ENCODE measurements around the gene CTBP2. TPM values are rescaled to one million over a fixed set of nuclear protein-coding genes. Genes with fewer than 3 reads are reported as not detected.

CTBP2 gene
- total RNA-seq, 2 experiments from 2014 or later = 0.17 TPM; not detected in 1

DNA sequence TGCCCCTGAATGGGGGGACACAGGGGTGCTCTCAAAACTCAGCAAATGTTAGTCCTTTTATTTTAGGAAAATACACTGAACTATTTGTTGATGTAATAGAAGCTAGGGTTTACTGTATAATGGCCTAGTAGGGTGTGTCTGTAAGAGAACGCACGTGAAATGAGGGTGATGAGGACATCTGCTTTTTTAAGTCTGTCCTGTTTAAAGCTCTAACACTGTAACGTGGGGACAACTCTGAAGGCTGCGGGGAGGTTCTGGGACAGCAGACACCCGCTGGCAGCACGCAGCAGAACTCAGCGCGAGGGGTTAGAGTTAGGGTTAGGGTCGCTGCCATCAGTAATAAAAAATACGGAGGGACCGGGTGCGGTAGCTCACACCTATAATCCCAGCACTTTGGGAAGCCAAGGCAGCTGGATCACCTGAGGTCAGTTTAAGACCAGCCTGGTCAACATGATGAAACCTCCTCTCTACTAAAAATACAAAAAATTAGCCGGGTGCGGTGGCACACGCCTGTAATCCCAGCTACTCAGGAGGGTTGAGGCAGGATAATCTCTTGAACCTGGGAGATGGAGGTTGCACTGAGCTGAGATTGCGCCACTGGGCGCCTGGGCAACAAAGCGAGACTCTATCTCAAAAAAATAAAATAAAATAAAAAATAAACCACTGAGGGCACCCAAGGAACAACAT is 98.0 kb downstream of the CTBP2 start:
- no peaks in the 10 kb centered on the region for H3K9me3 ChIP-seq (ENCODE audit: control insufficient read depth in 1 of 2, insufficient read depth in 1 of 2, low read length in 2 of 2)
- Mint-ChIP-seq H3K9me3 (no peaks in the 10 kb centered on the region), H3K4me1 (ENCODE audit: low read depth) (peaks cover 14% of the 10 kb centered on the region), H3K4me3 (no peak overlapping the region), H3K36me3 (ENCODE audit: low read depth) (no peaks in the 10 kb centered on the region), H3K27ac (no peak overlapping the region), H3K27me3 (peaks cover 6% of the 10 kb centered on the region)
- TF ChIP-seq, protein P1, sequence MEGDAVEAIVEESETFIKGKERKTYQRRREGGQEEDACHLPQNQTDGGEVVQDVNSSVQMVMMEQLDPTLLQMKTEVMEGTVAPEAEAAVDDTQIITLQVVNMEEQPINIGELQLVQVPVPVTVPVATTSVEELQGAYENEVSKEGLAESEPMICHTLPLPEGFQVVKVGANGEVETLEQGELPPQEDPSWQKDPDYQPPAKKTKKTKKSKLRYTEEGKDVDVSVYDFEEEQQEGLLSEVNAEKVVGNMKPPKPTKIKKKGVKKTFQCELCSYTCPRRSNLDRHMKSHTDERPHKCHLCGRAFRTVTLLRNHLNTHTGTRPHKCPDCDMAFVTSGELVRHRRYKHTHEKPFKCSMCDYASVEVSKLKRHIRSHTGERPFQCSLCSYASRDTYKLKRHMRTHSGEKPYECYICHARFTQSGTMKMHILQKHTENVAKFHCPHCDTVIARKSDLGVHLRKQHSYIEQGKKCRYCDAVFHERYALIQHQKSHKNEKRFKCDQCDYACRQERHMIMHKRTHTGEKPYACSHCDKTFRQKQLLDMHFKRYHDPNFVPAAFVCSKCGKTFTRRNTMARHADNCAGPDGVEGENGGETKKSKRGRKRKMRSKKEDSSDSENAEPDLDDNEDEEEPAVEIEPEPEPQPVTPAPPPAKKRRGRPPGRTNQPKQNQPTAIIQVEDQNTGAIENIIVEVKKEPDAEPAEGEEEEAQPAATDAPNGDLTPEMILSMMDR (IDR thresholded peaks at IDR 0.05) = no peak
- intact Hi-C loops (cut with DNase I, micrococcal nuclease) = loop anchor here in 1 of 2 experiments (5.0 kb wide), 1 partner anchor 530 kb away; no protein-coding TSS in a partner anchor
- ChIA-PET POLR2A (no interaction called here), CTCF (no interaction called here)
- H3K4me1 ChIP-seq (ENCODE audit: insufficient read depth, low read length) = peaks cover 12% of the 10 kb centered on the region
- H3K36me3 ChIP-seq (ENCODE audit: insufficient read depth, low read length) = no peaks in the 10 kb centered on the region
- H3K27ac ChIP-seq (ENCODE audit: low read depth in 1 of 2, low read length in 2 of 2) = no peak overlapping the region
- H3K27me3 ChIP-seq (ENCODE audit: control insufficient read depth in 1 of 2, insufficient read depth in 2 of 2, low read length in 2 of 2) = peaks cover 0 to 2% of the 10 kb centered on the region in 2 experiments
- DNase-seq (no peak), ATAC-seq (ENCODE audit: poor library complexity) (no peak)
- H3K4me3 ChIP-seq (ENCODE audit: low read length) = no peak overlapping the region

DNA sequence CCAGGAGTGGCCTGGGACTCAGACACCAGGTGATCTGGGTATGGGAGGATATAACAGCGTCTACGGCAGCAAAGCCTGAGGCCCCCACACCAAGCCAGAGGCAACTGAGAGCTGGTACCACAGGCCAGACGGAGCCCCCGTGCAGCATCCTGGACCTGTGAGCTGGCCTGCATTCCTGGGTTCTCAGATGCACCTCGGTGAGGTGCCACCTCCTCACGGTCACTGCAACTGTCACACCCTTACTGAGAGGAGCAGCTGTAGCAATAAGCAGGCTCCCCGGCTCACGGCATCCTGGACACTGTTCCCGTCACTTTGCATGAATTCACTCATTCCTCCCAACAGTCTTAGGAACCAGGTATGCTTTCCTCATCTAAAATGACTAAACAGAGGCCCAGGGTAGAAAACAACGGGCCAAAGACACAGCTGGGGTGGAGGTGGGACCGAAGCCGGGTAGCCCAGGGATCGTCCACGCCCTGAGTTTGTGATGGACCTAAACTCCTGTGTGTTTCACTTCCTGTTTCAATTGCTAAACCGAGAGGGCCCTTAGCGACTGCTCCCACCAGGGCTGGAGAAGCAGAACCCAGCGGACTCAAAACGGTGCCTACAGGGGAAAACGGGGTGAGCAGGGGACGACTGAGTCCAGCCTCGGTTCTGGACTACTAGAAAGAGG is 98.7 kb downstream of the CTBP2 start:
- Mint-ChIP-seq H3K4me3 (no peak overlapping the region), H3K36me3 (ENCODE audit: low read depth) (no peaks in the 10 kb centered on the region), H3K27ac (no peak overlapping the region), H3K9me3 (no peaks in the 10 kb centered on the region), H3K27me3 (peaks cover 6% of the 10 kb centered on the region), H3K4me1 (ENCODE audit: low read depth) (peaks cover 14% of the 10 kb centered on the region)
- TF ChIP-seq, protein P1 (IDR thresholded peaks at IDR 0.05) = no peak
- DNase-seq (peak in 3 of 14 experiments; percentile 11 to 25 (median 21)), ATAC-seq (ENCODE audit: poor library complexity) (no peak)
- Histone ChIP-seq H3K27me3 (ENCODE audit: control insufficient read depth in 1 of 2, insufficient read depth in 2 of 2, low read length in 2 of 2) (peaks cover 0 to 2% of the 10 kb centered on the region in 2 experiments), H3K27ac (ENCODE audit: low read depth in 1 of 2, low read length in 2 of 2) (no peak overlapping the region), H3K4me1 (ENCODE audit: insufficient read depth, low read length) (peaks cover 12% of the 10 kb centered on the region), H3K36me3 (ENCODE audit: insufficient read depth, low read length) (no peaks in the 10 kb centered on the region), H3K4me3 (ENCODE audit: low read length) (no peak overlapping the region), H3K9me3 (ENCODE audit: control insufficient read depth in 1 of 2, insufficient read depth in 1 of 2, low read length in 2 of 2) (peaks cover 0 to 3% of the 10 kb centered on the region in 2 experiments)
- intact Hi-C loops (cut with DNase I, micrococcal nuclease) = loop anchor here in 1 of 2 experiments (5.0 kb wide), 1 partner anchor 529 kb away; no protein-coding TSS in a partner anchor
- ChIA-PET CTCF (no interaction called here), POLR2A (no interaction called here)

DNA sequence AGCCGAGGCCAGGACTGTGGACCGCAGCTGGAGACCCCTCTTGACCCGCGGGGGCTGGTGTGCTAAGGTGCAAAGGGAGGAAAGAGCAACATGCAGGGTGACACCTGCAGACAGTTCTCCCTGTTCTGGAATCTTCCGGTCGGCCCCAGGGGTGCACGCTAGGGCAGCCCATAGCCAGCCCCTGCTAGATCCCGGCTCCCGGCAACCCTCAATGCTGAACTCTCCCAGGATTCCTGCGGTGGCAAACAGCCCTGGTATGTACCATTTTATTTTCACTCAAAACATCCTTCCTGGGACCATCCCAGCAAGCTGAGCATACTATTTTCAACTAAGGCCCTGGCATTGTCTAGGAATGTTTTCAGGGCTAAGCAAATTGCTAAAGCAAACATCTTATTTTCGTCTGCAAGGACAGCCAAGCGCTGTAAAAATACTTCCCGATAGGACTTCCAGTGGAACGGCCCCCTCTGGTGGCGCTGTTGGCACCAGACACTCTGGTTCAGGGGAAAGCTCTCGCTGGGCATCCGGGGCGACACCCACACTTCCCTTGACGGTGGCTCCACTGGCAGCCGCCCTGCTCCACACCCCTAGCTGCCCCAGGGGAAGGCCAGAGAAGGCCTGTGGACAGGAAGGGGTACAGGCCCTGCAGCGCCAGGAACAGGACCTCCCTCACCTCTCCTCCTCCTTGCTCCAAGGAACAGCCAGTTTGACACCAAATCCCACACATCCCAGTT is 99.4 kb downstream of the CTBP2 start:
- Mint-ChIP-seq H3K4me3 (no peak overlapping the region), H3K36me3 (ENCODE audit: low read depth) (no peaks in the 10 kb centered on the region), H3K4me1 (ENCODE audit: low read depth) (peaks cover 14% of the 10 kb centered on the region), H3K9me3 (no peaks in the 10 kb centered on the region), H3K27me3 (peaks cover 6% of the 10 kb centered on the region), H3K27ac (no peak overlapping the region)
- ATAC-seq (ENCODE audit: poor library complexity) (no peak), DNase-seq (peak in 12 of 14 experiments; percentile 6 to 52 (median 19))
- Histone ChIP-seq H3K4me1 (ENCODE audit: insufficient read depth, low read length) (peaks cover 12% of the 10 kb centered on the region), H3K27ac (ENCODE audit: low read depth in 1 of 2, low read length in 2 of 2) (no peak overlapping the region), H3K4me3 (ENCODE audit: low read length) (no peak overlapping the region), H3K36me3 (ENCODE audit: insufficient read depth, low read length) (no peaks in the 10 kb centered on the region), H3K27me3 (ENCODE audit: control insufficient read depth in 1 of 2, insufficient read depth in 2 of 2, low read length in 2 of 2) (peaks cover 0 to 2% of the 10 kb centered on the region in 2 experiments), H3K9me3 (ENCODE audit: control insufficient read depth in 1 of 2, insufficient read depth in 1 of 2, low read length in 2 of 2) (peaks cover 0 to 4% of the 10 kb centered on the region in 2 experiments)
- TF ChIP-seq, protein P1 (IDR thresholded peaks at IDR 0.05) = peak; percentile 29
- POLR2A ChIA-PET = no interaction called here
- intact Hi-C loops (cut with DNase I, micrococcal nuclease) = loop anchor here in 1 of 2 experiments (5.0 kb wide), 1 partner anchor 529 kb away; no protein-coding TSS in a partner anchor
- CTCF ChIA-PET = no interaction called here

Data from CD4-positive, alpha-beta T cell (primary cell).